ENCODE measurements around the gene RASGRF1. TPM values are rescaled to one million over a fixed set of nuclear protein-coding genes. Genes with fewer than 3 reads are reported as not detected.

Gene RASGRF1
- total RNA-seq, 1 experiment from 2014 or later, result 1.6 TPM

DNA sequence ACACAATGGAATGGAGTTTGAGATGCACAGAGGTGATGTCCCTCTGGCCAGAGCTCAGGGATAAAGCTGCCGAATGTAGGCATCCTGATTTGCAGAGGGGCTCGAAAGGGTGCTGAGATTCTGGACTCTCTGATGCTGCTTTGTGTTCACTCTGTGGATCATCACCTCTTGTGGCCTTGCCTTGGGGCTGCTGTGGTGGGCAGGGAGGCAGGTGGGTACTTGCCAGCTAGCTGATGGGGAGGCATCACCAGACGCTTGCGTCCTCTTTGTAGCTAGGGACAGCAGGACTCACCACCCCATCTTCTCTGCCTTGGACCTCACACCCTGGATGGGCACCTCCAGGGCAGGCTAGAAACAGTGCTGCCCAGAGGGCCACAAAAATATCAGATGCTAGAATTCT is 14.6 kb upstream of the RASGRF1 start:
- no peak for DNase-seq (ENCODE audit: low spot score)
- in situ Hi-C loops (cut with HindIII; ENCODE audit: low sequenced_read_pairs), result no loop called here

DNA sequence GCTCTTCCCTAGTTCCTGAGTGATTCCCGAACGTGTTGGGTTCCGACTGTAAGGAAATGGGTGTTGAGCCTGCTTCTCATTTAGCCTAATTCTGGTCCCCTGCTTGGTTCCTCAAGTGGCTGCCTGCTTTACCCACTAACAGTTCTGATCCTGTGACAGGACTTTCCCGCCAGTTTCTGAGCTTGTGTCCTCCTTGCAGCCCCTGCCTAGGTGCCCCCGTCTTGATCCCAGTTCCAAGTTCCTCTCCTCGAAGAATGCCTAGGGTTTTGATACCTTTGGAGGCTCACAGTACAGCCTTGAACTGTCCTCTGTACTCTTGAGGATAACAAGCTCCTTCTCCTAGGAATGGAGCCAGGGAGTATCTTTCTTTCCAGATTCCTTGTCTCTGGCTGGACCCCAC is 12.0 kb upstream of the RASGRF1 start:
- DNase-seq (ENCODE audit: low spot score), result no peak
- in situ Hi-C loops (cut with HindIII; ENCODE audit: low sequenced_read_pairs), result no loop called here

DNA sequence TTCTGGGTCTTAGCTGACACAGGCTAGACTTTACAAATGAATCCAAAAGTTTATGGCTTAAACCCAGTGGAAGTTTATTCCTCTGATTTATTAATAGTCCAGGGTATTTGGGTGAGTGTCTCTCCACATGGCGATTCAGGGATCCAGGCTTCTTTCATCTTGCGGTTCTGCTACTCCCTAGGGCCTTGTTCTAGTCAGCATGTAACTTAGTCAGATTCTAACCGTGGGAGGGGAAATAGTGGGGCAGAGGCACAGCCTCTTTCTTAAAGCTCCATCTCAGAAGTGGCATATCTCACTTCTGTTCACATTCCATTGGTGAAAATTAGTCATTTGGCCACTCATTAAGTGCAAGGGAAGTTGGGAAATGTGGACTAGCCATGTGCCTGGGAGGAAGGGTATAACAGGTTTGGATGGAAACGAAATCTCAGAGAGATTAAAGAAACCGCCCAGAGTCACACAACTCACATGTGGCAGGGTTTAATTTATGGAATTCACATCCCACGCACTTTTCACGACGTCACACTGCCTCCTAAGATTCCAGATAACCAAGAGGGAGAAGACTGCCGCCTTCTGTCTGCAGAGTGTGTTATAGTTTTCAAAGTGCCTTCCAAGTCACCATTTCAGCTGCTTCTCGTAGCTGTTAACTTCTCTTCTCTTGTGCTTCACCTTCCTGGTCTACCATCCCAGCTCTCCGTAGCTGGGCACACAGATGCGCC is 11.4 kb upstream of the RASGRF1 start:
- in situ Hi-C loops (cut with HindIII; ENCODE audit: low sequenced_read_pairs), result no loop called here
- no peak for DNase-seq (ENCODE audit: low spot score)

DNA sequence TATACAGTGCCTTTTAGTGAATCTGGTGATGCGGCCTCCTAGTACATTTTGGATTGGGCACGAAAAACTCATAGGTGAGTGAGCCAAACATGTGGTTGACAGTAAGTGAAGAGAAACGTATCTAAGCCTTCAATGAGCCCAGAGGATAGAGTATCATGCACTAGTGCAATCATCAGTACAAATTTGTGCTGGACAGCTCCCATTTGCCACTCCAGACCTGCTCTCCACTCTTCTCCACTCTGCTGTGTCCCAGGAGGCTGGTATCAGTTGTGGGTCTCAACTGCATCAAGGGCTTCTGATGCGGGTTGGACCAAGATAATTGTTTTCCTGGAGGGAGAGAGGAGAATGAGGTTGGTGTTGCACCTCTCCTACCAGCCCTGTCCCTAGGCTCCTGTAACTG is 9.1 kb upstream of the RASGRF1 start:
- DNase-seq (ENCODE audit: low spot score), result no peak
- in situ Hi-C loops (cut with HindIII; ENCODE audit: low sequenced_read_pairs), result no loop called here

DNA sequence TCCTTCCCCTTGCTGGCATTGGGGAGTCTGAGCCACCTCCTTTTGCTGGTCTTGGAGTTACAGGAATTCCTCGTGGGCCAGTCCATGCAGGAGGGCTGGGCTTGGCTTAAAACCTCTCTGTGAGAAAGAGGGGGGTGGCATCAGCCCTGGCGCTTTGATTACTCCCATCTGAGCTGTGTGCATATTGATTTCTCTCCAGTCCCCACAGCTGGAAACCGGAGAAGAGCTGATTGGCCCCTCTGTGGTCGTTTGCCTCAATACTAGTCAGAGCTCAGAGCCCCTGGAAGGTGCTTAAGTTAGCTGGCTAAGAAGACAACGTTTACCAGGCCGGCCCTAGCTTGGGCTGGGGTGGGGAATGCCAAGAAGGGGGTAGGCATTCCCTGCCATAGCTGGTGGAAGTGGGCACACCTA is 4.0 kb upstream of the RASGRF1 start:
- in situ Hi-C loops (cut with HindIII; ENCODE audit: low sequenced_read_pairs), result no loop called here
- no peak for DNase-seq (ENCODE audit: low spot score)

DNA sequence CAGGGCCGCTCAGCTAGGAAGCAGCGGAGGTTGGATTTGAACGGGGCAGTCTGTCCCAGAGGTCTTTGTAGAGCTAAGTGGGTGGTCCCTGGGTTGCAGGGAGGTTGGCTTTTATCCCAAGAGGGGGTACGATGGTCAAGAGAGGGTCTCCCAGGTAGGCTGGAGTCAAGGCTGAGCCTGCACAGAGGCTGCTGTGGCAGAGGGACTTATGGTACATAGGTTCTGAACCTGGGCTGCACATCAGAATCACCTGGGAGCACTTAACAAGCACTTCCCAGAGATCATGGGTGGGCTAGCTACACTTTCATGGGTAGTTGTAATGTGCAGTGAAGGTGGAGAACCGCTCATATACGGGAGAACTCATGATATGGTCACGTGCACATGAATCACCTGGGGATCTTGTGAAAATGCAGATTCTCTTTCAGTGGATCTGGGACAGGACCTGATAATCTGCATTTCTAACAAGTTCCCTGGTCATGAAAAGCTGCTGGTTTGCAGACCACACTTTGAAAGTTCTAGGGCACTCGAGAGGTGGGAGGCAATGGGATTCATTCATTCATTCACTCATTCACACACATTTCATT is 2.9 kb upstream of the RASGRF1 start:
- DNase-seq (ENCODE audit: low spot score), result no peak
- in situ Hi-C loops (cut with HindIII; ENCODE audit: low sequenced_read_pairs), result no loop called here

DNA sequence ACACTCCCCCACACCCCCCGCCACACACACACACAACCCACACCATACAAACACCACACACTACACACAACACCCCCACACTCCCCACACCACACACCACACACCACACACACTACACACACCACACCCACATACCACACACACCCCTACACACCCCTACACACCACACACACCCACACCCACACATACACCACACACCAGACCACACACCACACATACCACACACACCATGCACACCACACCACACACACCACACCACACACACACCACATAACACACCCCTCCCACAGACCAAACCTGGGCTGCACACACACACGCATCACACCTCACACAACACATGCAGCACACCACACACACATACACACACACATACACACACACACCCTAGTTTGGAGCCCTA is 1.8 kb upstream of the RASGRF1 start:
- no peak for DNase-seq (ENCODE audit: low spot score)
- in situ Hi-C loops (cut with HindIII; ENCODE audit: low sequenced_read_pairs), result no loop called here

DNA sequence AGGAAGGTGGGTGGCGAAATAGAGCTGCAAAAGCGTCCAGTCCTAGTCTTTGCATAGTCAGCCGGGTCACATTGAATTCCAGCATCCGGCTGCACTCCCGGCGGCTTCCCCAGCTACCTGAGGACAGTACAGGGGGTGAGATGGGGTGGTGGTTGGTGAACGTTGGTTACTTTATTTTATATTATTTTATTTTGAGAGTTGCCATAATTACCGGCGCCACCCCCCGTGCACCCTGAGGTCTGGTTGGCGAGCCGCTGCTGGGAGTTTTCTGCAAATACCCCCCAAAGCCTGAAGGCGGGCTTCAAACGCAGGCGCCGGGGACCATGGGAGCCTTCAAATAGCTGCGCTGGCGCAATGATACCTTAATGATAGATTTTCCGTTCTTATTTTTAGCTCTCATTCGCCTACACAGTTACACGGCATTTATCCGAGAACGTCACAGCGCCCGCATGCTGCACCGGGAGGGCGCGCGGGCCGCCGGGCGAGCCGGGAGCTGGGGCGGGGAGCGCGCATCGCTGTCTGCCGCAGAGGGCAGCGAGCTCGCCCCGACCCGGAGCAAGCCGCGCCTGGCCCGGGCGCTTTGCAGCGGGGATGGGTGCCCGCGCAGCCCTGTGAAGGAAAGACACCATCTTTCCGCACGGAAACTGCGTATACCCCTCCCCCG is 756 bp upstream of the RASGRF1 start:
- DNase-seq (ENCODE audit: low spot score), result peak; percentile 72
- in situ Hi-C loops (cut with HindIII; ENCODE audit: low sequenced_read_pairs), result no loop called here

DNA sequence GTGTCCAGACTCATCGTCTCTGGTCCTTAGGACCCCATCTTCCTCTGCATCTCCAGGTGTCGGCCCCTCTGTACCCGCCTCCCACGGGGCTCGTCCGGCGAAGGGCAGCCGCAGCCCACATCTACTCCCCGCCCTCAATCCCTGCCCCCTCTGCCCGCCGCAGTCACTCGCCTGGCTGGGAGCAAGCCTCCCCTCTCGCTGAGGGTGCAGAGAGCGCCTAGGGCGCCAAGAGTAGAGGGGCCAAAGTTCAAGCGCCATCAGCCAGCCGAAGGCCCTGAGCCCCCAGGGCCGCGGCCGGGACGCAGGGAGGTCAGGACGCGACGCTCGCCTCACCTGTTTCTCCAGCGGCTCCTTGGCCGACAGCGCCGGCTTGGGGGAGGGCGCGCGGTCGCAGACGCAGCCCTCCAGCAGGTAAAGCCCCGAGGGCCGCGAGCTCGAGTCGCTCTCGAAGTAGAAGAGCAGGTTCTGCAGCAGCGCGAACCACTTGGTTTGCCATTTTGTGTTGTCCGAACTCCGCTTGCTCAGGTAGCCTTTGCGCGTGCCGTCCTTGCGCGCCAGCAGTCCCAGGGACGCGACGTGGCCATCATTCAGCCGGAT is 592 bp downstream of the RASGRF1 start:
- DNase-seq (ENCODE audit: low spot score), result peak; percentile 51
- in situ Hi-C loops (cut with HindIII; ENCODE audit: low sequenced_read_pairs), result no loop called here

DNA sequence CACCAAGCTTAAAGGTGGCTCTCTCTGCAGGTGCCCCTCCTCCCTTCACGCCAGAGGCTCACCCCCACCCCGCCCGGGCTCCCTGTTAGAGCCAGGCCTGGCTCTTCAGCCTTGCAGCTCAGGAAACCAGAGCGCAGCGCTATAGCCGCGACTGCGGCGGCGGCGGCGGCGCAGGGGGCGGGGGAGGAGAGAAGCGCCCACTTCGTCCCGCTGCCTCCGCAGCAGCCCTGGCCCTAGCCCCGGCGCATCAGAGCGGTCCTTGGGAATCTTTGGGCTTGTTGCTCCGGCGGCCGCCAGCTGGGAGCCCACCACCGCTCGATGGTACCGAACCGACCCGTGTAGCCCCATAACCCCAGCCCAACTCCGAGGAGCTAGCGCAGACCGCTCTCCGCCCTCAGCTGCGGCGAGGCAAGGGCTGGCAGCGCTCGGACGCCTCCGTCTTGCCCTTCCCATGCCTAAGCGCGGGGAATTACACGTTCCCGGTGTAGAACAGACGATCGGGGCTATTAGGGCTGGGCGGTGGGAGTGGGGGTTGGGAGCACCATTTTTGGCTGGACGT is 1.2 kb downstream of the RASGRF1 start:
- DNase-seq (ENCODE audit: low spot score), result peak; percentile 64
- in situ Hi-C loops (cut with HindIII; ENCODE audit: low sequenced_read_pairs), result no loop called here

DNA sequence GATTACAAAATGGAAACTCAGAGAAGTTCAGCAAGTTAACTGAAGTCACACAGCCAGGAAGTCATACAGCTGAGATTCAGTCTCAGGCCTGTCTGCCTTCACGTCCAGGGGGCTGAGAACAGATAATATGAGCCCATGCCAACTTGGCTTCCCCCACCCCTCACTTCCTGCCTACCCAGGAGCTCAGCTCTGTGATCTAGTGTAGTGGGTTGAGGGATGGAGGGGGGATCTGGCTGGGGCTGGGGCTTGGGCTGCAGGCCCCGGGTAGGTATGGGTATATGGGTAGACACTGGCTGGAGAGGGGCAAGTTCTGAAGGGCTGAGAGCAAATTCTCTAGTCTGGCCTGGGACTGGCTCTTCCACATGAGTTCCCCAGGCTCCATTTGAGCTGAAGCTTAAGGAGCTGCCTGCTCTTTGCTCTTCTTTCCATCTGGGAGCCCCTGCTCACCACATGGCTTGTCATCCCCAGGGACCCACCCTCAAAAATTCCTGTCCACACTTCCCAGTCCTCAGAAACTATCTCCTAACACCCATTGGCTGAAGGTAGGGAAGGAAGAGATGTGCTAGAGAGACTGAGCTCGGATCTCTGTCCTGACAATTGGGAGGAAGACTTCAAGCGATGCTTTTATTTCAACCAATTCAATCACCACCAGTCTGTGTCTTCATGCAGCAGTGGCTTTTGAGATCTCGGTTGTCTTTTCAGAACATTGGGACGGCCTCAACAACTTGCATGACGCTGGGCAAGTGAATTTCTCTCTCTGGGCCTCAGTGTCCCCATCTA is 2.0 kb downstream of the RASGRF1 start:
- in situ Hi-C loops (cut with HindIII; ENCODE audit: low sequenced_read_pairs), result no loop called here
- peak; percentile 35 for DNase-seq (ENCODE audit: low spot score)

DNA sequence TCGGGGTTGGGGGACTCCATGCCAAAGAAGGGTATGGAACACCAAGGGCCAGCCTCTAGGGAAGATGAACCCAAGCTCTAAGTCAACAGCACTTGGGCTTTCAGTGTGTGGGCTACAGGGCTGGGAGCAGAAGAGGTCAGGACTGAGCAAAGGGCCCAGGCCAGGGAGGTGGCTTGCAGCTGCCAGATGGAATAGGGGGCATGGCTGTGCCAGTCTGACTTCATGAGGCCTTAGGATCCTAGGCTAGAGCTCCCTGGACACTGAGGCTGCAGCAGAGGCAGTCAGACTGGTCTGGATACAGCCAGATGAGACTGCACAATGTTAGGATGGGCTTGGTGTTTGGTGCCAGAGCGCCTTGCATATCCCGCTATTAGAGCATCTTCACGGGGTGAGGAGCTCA is 3.8 kb downstream of the RASGRF1 start:
- DNase-seq (ENCODE audit: low spot score), result no peak
- in situ Hi-C loops (cut with HindIII; ENCODE audit: low sequenced_read_pairs), result no loop called here

DNA sequence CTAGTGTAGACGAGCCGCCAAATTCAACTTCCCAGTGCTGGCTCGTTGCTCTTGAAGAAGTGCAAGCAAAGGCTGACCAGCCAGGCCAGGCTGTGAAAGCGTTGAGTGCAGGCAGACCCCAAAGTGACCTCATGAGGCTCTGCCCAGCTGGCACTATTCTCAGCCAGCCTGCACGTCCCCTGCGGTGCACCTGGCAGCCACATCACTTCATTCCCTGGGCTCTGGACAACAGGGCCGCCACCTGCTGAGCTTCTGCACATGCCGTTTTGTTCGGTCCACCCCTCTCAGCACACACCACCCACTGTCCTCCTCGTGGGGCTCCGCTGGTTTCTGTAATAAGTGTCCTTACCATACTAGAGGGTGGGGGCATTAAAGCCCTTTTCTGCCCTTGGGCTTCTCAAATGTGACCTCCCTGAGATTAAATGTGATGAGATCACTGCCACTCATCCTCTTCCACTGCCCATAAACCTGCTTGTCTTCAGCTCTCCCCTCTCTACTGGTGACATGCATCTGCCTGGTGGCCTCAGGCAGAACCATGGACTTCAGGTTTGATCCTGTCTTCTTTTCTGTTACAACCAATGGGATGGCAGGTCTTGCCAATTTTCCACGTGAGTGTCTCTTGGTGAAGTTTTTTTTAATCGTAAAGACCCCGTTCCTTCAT is 6.1 kb downstream of the RASGRF1 start:
- in situ Hi-C loops (cut with HindIII; ENCODE audit: low sequenced_read_pairs), result no loop called here

DNA sequence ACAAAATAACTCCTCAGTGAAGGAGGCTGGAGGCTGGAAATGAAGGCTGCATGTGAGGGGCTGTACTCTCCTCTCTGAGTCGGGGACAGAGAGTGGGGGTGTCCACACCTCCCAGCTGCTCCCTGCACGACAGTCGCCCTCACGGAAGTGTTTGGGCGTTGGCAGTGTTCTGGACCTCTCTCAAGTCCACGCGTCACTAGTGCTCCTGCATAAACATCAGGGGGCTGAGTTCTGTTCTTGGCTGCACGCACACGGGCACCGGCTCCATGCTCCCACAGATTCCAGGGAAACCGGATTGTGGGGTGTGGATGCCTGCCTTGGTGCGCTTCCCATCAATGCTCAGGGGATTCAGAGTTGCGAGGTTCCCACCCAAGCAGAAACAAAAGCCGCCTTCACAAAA is 7.4 kb downstream of the RASGRF1 start:
- in situ Hi-C loops (cut with HindIII; ENCODE audit: low sequenced_read_pairs), result no loop called here
- DNase-seq (ENCODE audit: low spot score), result no peak

More for the DNA sequence above, 6.1 kb downstream of the RASGRF1 start:
- peak; percentile 81 for DNase-seq (ENCODE audit: low spot score)

DNA sequence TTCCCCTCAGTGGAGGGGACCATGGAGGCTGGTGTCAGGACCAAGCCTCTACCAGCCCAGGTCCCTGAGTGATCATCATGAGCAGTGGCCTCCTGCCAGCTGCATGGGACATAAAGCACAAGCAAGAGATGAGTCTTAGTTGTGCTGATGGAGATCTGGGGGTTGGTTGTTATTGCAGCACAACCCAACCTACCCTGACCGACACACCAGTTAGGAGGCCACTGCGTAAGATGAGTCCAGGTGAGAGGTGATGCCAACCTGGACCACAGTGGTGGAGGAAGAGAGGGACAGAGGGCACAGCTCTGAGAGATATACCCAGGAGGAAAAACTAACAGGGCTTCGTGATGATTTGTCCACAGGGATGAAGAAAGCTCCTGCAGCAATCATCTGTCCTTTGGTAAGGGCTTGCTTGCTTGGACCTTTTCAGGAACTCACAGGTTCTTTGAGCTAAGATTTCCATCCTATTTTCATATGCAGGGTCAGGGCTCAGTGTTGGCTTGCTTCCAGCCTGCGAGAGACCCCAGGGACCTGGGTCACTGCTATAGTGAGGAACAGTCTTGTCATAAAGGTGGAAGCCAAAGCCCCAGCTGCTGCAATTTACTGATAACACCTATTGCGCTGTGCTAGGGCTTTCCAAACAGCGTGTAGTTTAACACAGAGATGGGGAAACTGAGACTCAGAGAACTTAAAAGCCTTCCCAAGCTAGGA is 8.1 kb downstream of the RASGRF1 start:
- in situ Hi-C loops (cut with HindIII; ENCODE audit: low sequenced_read_pairs), result no loop called here
- DNase-seq (ENCODE audit: low spot score), result no peak

DNA sequence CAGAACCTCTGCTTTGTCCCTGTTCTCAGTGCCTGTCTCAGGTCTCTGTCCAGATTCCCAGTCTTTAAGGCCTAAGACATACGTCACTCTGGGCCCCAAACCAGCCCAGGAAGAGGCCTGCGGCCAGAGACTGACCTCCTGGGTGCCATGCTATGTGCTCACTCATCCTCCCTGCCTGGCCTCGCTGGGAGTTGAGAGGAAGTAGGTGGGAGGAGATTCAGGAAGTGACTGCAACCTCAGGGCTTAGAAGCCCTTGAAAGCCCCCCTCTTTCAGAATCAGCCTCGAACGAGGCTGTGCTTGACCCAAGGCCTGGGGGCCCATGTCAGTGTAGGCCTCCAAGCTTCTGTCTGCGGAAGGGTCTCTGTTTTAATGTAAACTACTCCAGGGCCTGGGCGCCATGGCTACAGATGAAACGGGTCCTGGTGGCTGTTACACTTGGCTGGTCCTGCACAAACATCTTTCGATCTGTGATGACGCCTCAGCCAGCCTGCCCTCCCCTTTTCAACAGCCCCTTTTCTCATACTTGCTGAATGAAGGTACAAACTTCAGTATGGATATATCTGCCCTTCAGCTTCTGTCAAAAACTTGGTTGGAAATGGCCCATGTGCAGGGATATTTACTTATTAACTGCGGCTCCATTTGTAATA is 11.7 kb downstream of the RASGRF1 start:
- DNase-seq (ENCODE audit: low spot score), result no peak
- in situ Hi-C loops (cut with HindIII; ENCODE audit: low sequenced_read_pairs), result no loop called here

DNA sequence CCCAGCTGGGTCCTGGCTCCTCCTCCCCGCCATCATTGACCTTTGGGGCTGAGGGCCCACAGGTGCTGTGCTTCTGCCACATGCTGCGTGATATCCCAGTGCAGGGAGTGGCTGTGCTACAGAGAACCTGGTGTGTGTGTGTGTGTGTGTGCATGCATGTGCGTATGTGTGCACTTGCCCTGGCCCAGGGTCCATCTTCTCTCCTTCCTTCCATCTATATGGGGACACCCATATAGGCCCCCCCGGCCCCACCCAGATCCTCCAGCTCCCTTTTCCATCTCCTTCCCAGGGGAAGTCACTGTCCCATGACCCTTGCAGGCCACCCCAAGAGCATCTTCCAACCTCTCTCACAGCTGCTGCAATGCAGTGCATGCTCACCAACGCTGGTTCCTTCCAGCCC is 12.6 kb downstream of the RASGRF1 start:
- in situ Hi-C loops (cut with HindIII; ENCODE audit: low sequenced_read_pairs), result no loop called here

DNA sequence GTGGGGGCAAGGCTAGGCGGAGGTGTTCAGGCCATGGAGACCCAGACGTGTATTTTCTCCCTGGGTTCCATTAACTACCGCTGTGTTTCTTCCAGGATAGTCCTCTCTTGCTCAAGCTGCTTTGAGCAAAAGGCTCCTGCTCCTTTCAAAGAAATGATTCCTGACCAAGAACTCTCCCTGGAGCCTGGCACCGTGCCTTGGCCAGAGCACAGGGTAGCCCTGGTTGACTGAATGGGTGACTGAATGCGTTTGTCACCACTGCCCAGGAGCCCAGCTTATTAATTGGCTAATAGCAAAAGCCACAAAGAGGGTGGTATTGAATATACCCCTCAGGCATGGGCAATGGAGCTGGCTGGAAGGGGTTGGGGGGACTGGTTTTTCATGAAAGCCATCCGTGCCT is 13.9 kb downstream of the RASGRF1 start:
- peak; percentile 54 for DNase-seq (ENCODE audit: low spot score)
- in situ Hi-C loops (cut with HindIII; ENCODE audit: low sequenced_read_pairs), result no loop called here

More for the DNA sequence above, 12.6 kb downstream of the RASGRF1 start:
- no peak for DNase-seq (ENCODE audit: low spot score)

Data from G401 (cell line).